A549 (cell line): ENCODE data around the gene ZNF30.

Experiments
- CTCF ChIP-seq: fragments of >200 bp; sonication (Bioruptor Twin); formaldehyde crosslinking; IDR thresholded peaks from 3 replicates; pipeline ENCODE4 v1.5.1; 2016
- EP300 ChIP-seq, 2 experiments: fragments of >200 bp; sonication (Bioruptor Twin); formaldehyde crosslinking; IDR thresholded peaks; 2 replicates in 1 of 2; 3 replicates in 1 of 2; pipeline ENCODE4 v1.6.1; 2016 to 2017
- HES2 ChIP-seq: fragments of >200 bp; sonication (Bioruptor Twin); formaldehyde crosslinking; IDR thresholded peaks from 2 replicates; pipeline ENCODE4 v1.6.1; 2016
- NFE2L2 ChIP-seq: fragments of 150-350 bp; conservative IDR thresholded peaks from 2 replicates; pipeline ENCODE4 v1.6.1; 2014; ENCODE audit warnings: low read length
- PBX3 ChIP-seq: IDR thresholded peaks from 2 replicates; pipeline ENCODE4 v1.6.1; 2012
- POLR2A ChIP-seq: IDR thresholded peaks from 2 replicates; pipeline ENCODE4 v1.6.1; 2012; ENCODE audit warnings: mild to moderate bottlenecking, low read length
- RFX5 ChIP-seq: fragments of 450-650 bp; IDR thresholded peaks from 2 replicates; pipeline ENCODE4 v1.7.1; 2014; ENCODE audit warnings: antibody characterized with exemption, mild to moderate bottlenecking, moderate library complexity

- no peak for TF ChIP-seq PBX3
- TF ChIP-seq POLR2A: no peak
- no peak for TF ChIP-seq RFX5
- TF ChIP-seq HES2: no peak
- TF ChIP-seq EP300 (IDR thresholded peaks at IDR 0.05): no peak
- no peak for TF ChIP-seq NFE2L2
- no peak for TF ChIP-seq CTCF
Observed at GRCh38 chr19:34960103-34960805, 33.6 kb downstream of the ZNF30 start.
